HepG2 (cell line): ENCODE data around the gene UGP2. TPM values are rescaled to one million over a fixed set of nuclear protein-coding genes. Genes with fewer than 3 reads are reported as not detected.
A peak's percentile ranks its signal among the peaks of the same experiment; 100 is the strongest.

Experiments used
- ATAC-seq: fragments of 200-7000 bp; cut with Tn5 transposase; 3 replicates; pipeline ENCODE4 v1.9.1; 2020; ENCODE audit warnings: mild to moderate bottlenecking, moderate library complexity
- BruUV-seq: library from RNA; stranded (reverse); fragments of 400-500 nt; replicated peaks from 2 replicates; lab custom pipeline; 2021; lab: Mats Ljungman, UMichigan
- CTCF ChIA-PET: fragments of 300-600 bp; formaldehyde crosslinking; extraction: SDS; loops from one replicate; lab custom pipeline; 2021; ENCODE audit warnings: low total read pairs, inconsistent platforms, low intra/inter-chr PET ratio; lab: Yijun Ruan, JAX
- POLR2A ChIA-PET: fragments of 350-600 bp; sonication (Branson Sonifier 250); formaldehyde crosslinking; loops from one replicate; lab custom pipeline; 2020; ENCODE audit warnings: antibody characterized with exemption, inconsistent platforms; lab: Yijun Ruan, JAX
- DNase-seq: peaks from one replicate; pipeline ENCODE4 v3.0.0-alpha.2; 2015; ENCODE audit warnings: low spot score
- FAIRE-seq: peaks from 3 replicates; lab custom pipeline; 2011; peaks lifted over from hg19 to GRCh38; lab: Jason Lieb, UNC
- H2AFZ ChIP-seq: one replicate; pipeline ENCODE4 v1.6.1; 2011; ENCODE audit warnings: low read length, inconsistent platforms
- H3K27ac ChIP-seq: fragments of 300-600 bp; 3 replicates; pipeline ENCODE4 v1.8.0; 2011; ENCODE audit warnings: mixed run types, mild to moderate bottlenecking, mixed read lengths, low read length, inconsistent platforms; ENCODE audit not compliant: insufficient read depth; ENCODE audit errors: extremely low read length
- H3K27me3 ChIP-seq, 2 experiments: fragments of 200-600 bp in 1 of 2; 2 replicates in 1 of 2; 3 replicates in 1 of 2; pipeline versions ENCODE4 v1.6.0 to v1.8.0; 2011; ENCODE audit warnings: low read length in 2 of 2, mild to moderate bottlenecking in 2 of 2, moderate library complexity in 2 of 2, inconsistent platforms in 1 of 2; ENCODE audit not compliant: insufficient read depth in 2 of 2, control insufficient read depth in 1 of 2
- H3K36me3 ChIP-seq, 2 experiments: fragments of 200-600 bp in 1 of 2; replicated peaks in 1 of 2; 2 replicates in 1 of 2; 3 replicates in 1 of 2; pipeline versions ENCODE4 v1.5.1 to v1.8.0; 2011; ENCODE audit warnings: low read length in 2 of 2, inconsistent platforms in 1 of 2; ENCODE audit not compliant: insufficient read depth in 2 of 2, control insufficient read depth in 1 of 2
- H3K4me1 ChIP-seq: 2 replicates; pipeline ENCODE4 v1.5.1; 2012; ENCODE audit warnings: low read length, inconsistent platforms; ENCODE audit not compliant: insufficient read depth
- H3K4me2 ChIP-seq: 2 replicates; pipeline ENCODE4 v1.6.0; 2011; ENCODE audit warnings: low read depth, low read length, inconsistent platforms
- H3K4me3 ChIP-seq, 3 experiments: fragments of 200-600 bp in 1 of 3; sonication (generic), shearing (Covaris generic) in 1 of 3; replicated peaks in 1 of 3; 2 replicates each; pipeline ENCODE4 v1.5.1; 2011 to 2016; ENCODE audit warnings: low read length in 3 of 3, inconsistent platforms in 2 of 3, low read depth in 2 of 3, mild to moderate bottlenecking in 2 of 3, control low read depth in 1 of 3, mixed read lengths in 1 of 3; ENCODE audit not compliant: insufficient read depth in 1 of 3
- H3K79me2 ChIP-seq: one replicate; pipeline ENCODE4 v1.6.1; 2011; ENCODE audit warnings: low read length, inconsistent platforms; ENCODE audit not compliant: insufficient read depth
- H3K9ac ChIP-seq: 2 replicates; pipeline ENCODE4 v1.6.0; 2011; ENCODE audit warnings: mild to moderate bottlenecking, low read depth, low read length, inconsistent platforms; ENCODE audit not compliant: insufficient read depth
- H3K9me3 ChIP-seq: 2 replicates; pipeline ENCODE4 v1.5.1; 2012; ENCODE audit warnings: mild to moderate bottlenecking, low read length
- H4K20me1 ChIP-seq: 2 replicates; pipeline ENCODE4 v1.6.0; 2011; ENCODE audit warnings: inconsistent platforms, mild to moderate bottlenecking, low read length, moderate library complexity; ENCODE audit not compliant: insufficient read depth
- ARNT ChIP-seq: fragments of 450-650 bp; IDR thresholded peaks from 2 replicates; pipeline ENCODE4 v1.6.1; 2017
- ATF7-NPFF ChIP-seq: sonication (generic); formaldehyde crosslinking; IDR thresholded peaks from 2 replicates; pipeline ENCODE4 v1.8.1; 2023; ENCODE audit warnings: mild to moderate bottlenecking, low read depth, missing genetic modification reagents, moderate library complexity
- CCDC6 ChIP-seq: sonication (generic); formaldehyde crosslinking; IDR thresholded peaks from 2 replicates; pipeline ENCODE4 v1.8.1; 2022; ENCODE audit warnings: mild to moderate bottlenecking, missing genetic modification reagents, moderate library complexity
- KAT7 ChIP-seq: IDR thresholded peaks from 2 replicates; pipeline ENCODE4 v1.6.1; 2018; ENCODE audit warnings: borderline replicate concordance, missing compliant biosample characterization
- KDM5B ChIP-seq: sonication (generic); formaldehyde crosslinking; IDR thresholded peaks from 2 replicates; pipeline ENCODE4 v1.4.0; 2020; ENCODE audit warnings: missing genetic modification reagents, mild to moderate bottlenecking, borderline replicate concordance
- NFE2L1 ChIP-seq: sonication (generic); formaldehyde crosslinking; IDR thresholded peaks from 2 replicates; pipeline ENCODE4 v1.4.0; 2020; ENCODE audit warnings: missing genetic modification reagents, mild to moderate bottlenecking, borderline replicate concordance
- PCBP2 ChIP-seq: fragments of 200-400 bp; formaldehyde crosslinking; optimal IDR thresholded peaks from 2 replicates; pipeline ENCODE3; 2018; ENCODE audit warnings: low read length, low read depth; ENCODE audit not compliant: poor library complexity, severe bottlenecking
- ZBTB1 ChIP-seq: sonication (generic); formaldehyde crosslinking; IDR thresholded peaks from 2 replicates; pipeline ENCODE4 v1.4.0; 2020; ENCODE audit warnings: missing genetic modification reagents, borderline replicate concordance
- ZKSCAN8 ChIP-seq: IDR thresholded peaks from 2 replicates; pipeline ENCODE4 v1.6.1; 2016; ENCODE audit warnings: borderline replicate concordance, missing genetic modification reagents, missing compliant biosample characterization
- ZNF225 ChIP-seq: sonication (generic); formaldehyde crosslinking; IDR thresholded peaks from 2 replicates; pipeline ENCODE4 v1.4.0; 2020; ENCODE audit warnings: mild to moderate bottlenecking, missing genetic modification reagents
- ZNF292 ChIP-seq: sonication (generic); formaldehyde crosslinking; IDR thresholded peaks from 2 replicates; pipeline ENCODE4 v1.8.1; 2022; ENCODE audit warnings: mild to moderate bottlenecking, low read depth, missing genetic modification reagents, borderline replicate concordance
- ZNF331 ChIP-seq: sonication (generic); formaldehyde crosslinking; IDR thresholded peaks from 2 replicates; pipeline ENCODE4 v1.4.0; 2020; ENCODE audit warnings: missing genetic modification reagents
- ZNF605 ChIP-seq: sonication (generic); formaldehyde crosslinking; IDR thresholded peaks from 2 replicates; pipeline ENCODE4 v1.8.0; 2022; ENCODE audit warnings: mild to moderate bottlenecking, missing genetic modification reagents
- ZNF839 ChIP-seq: sonication (generic); formaldehyde crosslinking; IDR thresholded peaks from 2 replicates; pipeline ENCODE4 v1.4.0; 2020; ENCODE audit warnings: missing genetic modification reagents, mild to moderate bottlenecking, borderline replicate concordance
- WGBS: methylation state at CpG from one replicate; pipeline ENCODE4 v1.1.6; 2017; ENCODE audit warnings: low lambda C conversion rate; 5-methylcytosine and 5-hydroxymethylcytosine counted together
- in situ Hi-C: cut with HindIII; loops from 2 replicates; pipeline ENCODE4 v1.10.0; 2017; ENCODE audit warnings: low pct_unique_long_range_greater_than_20kb; ENCODE audit not compliant: extremely low pct_ligation_motif_present
- intact Hi-C: fragments of 100-400 bp; cut with micrococcal nuclease; formaldehyde crosslinking; loops from one replicate; pipeline ENCODE4 v1.10.0; 2022; ENCODE audit not compliant: unreplicated experiment
- polyA plus RNA-seq, 8 experiments: library from polyadenylated mRNA; depleted of rRNA in 3 of 8; stranded (reverse) in 7 of 8; unstranded in 1 of 8; fragments of >200 nt; fragmentation: Illumina TruSeq in 4 of 8; extraction: Trizol in 4 of 8; gene quantifications; 2 replicates each; pipeline versions ENCODE4 v1.2.1 to v1.2.3, GENCODE V29; 2011 to 2016; ENCODE audit warnings: low read depth in 4 of 8, missing spikeins in 1 of 8, mixed read lengths in 1 of 8; ENCODE audit not compliant: insufficient read depth in 1 of 8
- total RNA-seq, 5 experiments: library from RNA; depleted of rRNA; stranded (reverse); fragments of >200 nt; fragmentation: Illumina TruSeq; extraction: Trizol; gene quantifications; 2 replicates each; pipeline ENCODE4 v1.2.3, GENCODE V29; 2016; ENCODE audit warnings: low read depth in 1 of 5
- TF ChIP-seq, protein P1 (sequence below): sonication (generic); formaldehyde crosslinking; IDR thresholded peaks from 2 replicates; pipeline ENCODE4 v1.4.0; 2020; ENCODE audit warnings: mild to moderate bottlenecking, low read depth, missing genetic modification reagents
- TF ChIP-seq, protein P2 (sequence below): sonication (generic); formaldehyde crosslinking; IDR thresholded peaks from 2 replicates; pipeline ENCODE4 v1.4.0; 2020; ENCODE audit warnings: mild to moderate bottlenecking, missing genetic modification reagents
- TF ChIP-seq, protein P3 (sequence below): IDR thresholded peaks from 2 replicates; pipeline ENCODE4 v1.6.1; 2016
- TF ChIP-seq, protein P4 (sequence below): sonication (generic); formaldehyde crosslinking; IDR thresholded peaks from 2 replicates; pipeline ENCODE4 v1.5.0; 2020; ENCODE audit warnings: mild to moderate bottlenecking, missing genetic modification reagents

The UGP2 gene
- total and polyA plus RNA-seq, 2 of the 13 experiments (the other 11 are each of a cell fraction or from before 2014, with no cell fraction given): 96.0 to 134 TPM

DNA sequence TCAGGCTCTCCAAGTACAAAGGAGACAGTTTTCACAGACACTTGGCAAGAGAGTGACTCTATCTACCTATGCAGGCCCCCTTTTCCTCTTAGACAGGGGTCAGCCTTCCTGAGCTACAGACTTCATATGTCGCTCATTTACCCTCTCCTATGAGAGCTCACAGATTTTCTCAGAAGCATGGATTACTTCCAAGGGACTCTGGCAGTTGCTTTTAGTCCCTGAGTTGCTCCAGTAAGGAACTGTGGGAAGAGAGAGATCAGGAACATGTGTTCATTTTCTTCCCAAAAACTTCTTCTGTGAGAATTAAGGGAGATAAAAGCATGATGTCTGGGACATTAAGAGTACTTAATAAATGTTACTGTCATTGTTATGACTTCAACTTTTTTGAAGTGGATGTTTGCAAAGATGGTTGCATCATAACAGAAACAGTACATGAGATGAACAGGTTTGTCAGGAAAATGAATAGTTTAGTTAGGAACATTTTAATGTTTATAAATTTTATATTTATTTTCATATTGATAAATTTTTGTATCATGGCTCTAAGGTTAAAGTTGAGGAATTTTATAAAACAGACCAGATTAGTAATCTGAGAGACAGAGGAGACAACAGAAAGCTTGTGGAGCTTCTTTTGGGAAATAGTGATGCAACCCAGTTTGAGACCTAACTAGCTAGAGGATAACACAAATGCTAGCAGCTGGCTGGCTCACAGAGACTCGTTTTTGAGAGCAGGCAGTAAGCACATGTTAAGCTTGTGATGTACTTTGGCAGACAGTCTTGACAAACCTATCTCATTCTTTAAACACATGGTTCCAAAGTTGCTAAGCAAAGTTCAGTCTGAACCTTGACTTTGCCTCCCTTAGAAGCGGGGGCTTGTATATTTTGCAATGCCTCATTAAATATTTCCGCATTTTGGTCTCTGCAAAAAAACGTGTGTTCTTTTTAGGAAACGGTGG lies 21.7 kb upstream of the UGP2 start:
- FAIRE-seq: peak; percentile 92
- CTCF ChIA-PET: no interaction called here
- WGBS: 17% methylated on average over 6 of the region's 6 CpGs
- H2AFZ ChIP-seq: peak overlapping the region; percentile 71
- H3K4me2 ChIP-seq: peak overlapping the region; percentile 50
- POLR2A ChIA-PET: interaction anchor here (0.7 to 5.0 kb wide), 3 partner anchors 8 to 85 kb away, joined by 3 to 56 read pairs (median 5); partner anchors contain the start of gene UGP2
- peak; percentile 92 for DNase-seq
- H3K9me3 ChIP-seq: no peaks in the 10 kb centered on the region
- H3K27ac ChIP-seq: peak overlapping the region; percentile 66
- intact Hi-C loops: loop anchor here (2.0 kb wide), 1 partner anchor 21 kb away; the partner anchor contains the start of gene UGP2
- peak; percentile 99 for ATAC-seq
- no peaks in the 10 kb centered on the region for H3K79me2 ChIP-seq
- no TSS peak for BruUV-seq
- no peaks in the 10 kb centered on the region for H4K20me1 ChIP-seq
- no peak overlapping the region; the same call in 1 of the 2 replicates for H3K9ac ChIP-seq
- in situ Hi-C loops: no loop called here
- H3K27me3 ChIP-seq: no peaks in the 10 kb centered on the region
- no peaks in the 10 kb centered on the region for H3K36me3 ChIP-seq
- peaks cover 44% of the 10 kb centered on the region for H3K4me1 ChIP-seq
- H3K4me3 ChIP-seq: peak overlapping the region in 1 of 3 experiments; percentile 10; a peak in 1 of 6 replicates
- peak; percentile 90; the same call in 1 of the 2 replicates for TF ChIP-seq ZNF292 (CRISPR knock-in tag)
- TF ChIP-seq NFE2L1 (CRISPR knock-in tag): no peak
- 0 out of 2 replicates have a peak, but pooled peaks have one; percentile 51 for TF ChIP-seq KAT7
- no peak for TF ChIP-seq ZBTB1 (CRISPR knock-in tag)
- TF ChIP-seq, protein P1, sequence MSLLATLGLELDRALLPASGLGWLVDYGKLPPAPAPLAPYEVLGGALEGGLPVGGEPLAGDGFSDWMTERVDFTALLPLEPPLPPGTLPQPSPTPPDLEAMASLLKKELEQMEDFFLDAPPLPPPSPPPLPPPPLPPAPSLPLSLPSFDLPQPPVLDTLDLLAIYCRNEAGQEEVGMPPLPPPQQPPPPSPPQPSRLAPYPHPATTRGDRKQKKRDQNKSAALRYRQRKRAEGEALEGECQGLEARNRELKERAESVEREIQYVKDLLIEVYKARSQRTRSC (CRISPR knock-in tag): no peak
- TF ChIP-seq, protein P2, sequence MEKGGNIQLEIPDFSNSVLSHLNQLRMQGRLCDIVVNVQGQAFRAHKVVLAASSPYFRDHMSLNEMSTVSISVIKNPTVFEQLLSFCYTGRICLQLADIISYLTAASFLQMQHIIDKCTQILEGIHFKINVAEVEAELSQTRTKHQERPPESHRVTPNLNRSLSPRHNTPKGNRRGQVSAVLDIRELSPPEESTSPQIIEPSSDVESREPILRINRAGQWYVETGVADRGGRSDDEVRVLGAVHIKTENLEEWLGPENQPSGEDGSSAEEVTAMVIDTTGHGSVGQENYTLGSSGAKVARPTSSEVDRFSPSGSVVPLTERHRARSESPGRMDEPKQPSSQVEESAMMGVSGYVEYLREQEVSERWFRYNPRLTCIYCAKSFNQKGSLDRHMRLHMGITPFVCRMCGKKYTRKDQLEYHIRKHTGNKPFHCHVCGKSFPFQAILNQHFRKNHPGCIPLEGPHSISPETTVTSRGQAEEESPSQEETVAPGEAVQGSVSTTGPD (CRISPR knock-in tag): no peak
- TF ChIP-seq ARNT: no peak
- TF ChIP-seq ZKSCAN8 (CRISPR knock-in tag): 0 out of 2 replicates have a peak, but pooled peaks have one; percentile 52
- TF ChIP-seq CCDC6 (CRISPR knock-in tag): peak; percentile 61; the same call in 1 of the 2 replicates
- no peak for TF ChIP-seq ZNF605 (CRISPR knock-in tag)
- TF ChIP-seq ATF7-NPFF (CRISPR knock-in tag): peak; percentile 69
- TF ChIP-seq, protein P3, sequence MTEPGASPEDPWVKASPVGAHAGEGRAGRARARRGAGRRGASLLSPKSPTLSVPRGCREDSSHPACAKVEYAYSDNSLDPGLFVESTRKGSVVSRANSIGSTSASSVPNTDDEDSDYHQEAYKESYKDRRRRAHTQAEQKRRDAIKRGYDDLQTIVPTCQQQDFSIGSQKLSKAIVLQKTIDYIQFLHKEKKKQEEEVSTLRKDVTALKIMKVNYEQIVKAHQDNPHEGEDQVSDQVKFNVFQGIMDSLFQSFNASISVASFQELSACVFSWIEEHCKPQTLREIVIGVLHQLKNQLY: peak; percentile 100
- TF ChIP-seq ZNF331 (CRISPR knock-in tag): peak; percentile 96
- TF ChIP-seq ZNF225: no peak
- TF ChIP-seq, protein P4, sequence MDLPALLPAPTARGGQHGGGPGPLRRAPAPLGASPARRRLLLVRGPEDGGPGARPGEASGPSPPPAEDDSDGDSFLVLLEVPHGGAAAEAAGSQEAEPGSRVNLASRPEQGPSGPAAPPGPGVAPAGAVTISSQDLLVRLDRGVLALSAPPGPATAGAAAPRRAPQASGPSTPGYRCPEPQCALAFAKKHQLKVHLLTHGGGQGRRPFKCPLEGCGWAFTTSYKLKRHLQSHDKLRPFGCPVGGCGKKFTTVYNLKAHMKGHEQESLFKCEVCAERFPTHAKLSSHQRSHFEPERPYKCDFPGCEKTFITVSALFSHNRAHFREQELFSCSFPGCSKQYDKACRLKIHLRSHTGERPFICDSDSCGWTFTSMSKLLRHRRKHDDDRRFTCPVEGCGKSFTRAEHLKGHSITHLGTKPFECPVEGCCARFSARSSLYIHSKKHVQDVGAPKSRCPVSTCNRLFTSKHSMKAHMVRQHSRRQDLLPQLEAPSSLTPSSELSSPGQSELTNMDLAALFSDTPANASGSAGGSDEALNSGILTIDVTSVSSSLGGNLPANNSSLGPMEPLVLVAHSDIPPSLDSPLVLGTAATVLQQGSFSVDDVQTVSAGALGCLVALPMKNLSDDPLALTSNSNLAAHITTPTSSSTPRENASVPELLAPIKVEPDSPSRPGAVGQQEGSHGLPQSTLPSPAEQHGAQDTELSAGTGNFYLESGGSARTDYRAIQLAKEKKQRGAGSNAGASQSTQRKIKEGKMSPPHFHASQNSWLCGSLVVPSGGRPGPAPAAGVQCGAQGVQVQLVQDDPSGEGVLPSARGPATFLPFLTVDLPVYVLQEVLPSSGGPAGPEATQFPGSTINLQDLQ: no peak
- no peak for TF ChIP-seq PCBP2
- TF ChIP-seq ZNF839: no peak
- no peak for TF ChIP-seq KDM5B (CRISPR knock-in tag)
